GM15510 (cell line): ENCODE measurements around the gene CACFD1.

ENCODE experiments used
- POLR2A ChIP-seq: IDR thresholded peaks from 3 replicates; pipeline ENCODE4 v1.6.1; 2011; ENCODE audit warnings: borderline replicate concordance; ENCODE audit not compliant: insufficient read length; ENCODE audit errors: extremely low read depth

The CACFD1 gene

DNA sequence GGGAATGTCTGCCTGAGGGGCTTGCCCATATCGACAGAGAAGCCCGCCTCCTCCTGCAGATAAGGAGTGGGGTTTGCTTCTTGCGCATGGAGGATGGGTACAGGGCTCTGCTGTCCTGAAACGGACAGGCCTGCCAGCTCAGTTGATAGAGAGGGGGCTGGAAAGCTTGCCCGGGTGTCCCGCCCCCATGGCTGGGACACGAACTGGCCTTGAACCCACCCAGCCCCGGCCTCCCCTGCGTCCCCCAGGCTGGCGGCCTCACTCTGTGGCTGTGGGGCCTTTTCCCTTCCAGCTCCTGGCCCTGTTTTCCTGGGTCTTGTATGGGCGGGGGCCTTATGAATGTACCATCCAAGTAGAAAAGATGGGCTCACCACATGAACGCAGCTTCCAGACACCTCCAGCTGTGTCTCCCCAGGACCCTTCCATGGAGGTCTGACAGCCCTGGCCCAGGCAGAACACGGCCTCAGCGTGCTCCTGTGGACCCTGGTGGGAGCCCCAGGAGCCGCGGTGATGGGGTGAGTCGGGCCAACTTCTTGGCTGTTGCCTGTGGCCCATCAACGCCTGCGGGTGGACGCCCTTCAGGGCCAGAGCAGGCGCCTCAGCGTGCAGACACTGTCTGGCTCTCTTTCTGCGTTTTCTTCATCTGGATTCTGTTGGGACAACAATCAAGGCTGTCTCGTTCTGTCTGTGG is 35.0 kb downstream of the CACFD1 start:
- TF ChIP-seq POLR2A = no peak

GRCh38 chr9:133495327-133496293 is 35.8 kb downstream of the CACFD1 start:
- TF ChIP-seq POLR2A = no peak

GRCh38 chr9:133496861-133497842 is 37.4 kb downstream of the CACFD1 start:
- TF ChIP-seq POLR2A = no peak

- no peak for TF ChIP-seq POLR2A
Measured at GRCh38 chr9:133499132-133499891, 39.5 kb downstream of the CACFD1 start.

GRCh38 chr9:133499892-133500270 is 40.1 kb downstream of the CACFD1 start:
- TF ChIP-seq POLR2A = no peak

- TF ChIP-seq POLR2A = no peak
Measured at GRCh38 chr9:133502112-133502511, 42.3 kb downstream of the CACFD1 start.

GRCh38 chr9:133505186-133505830 is 45.5 kb downstream of the CACFD1 start:
- TF ChIP-seq POLR2A = no peak

DNA sequence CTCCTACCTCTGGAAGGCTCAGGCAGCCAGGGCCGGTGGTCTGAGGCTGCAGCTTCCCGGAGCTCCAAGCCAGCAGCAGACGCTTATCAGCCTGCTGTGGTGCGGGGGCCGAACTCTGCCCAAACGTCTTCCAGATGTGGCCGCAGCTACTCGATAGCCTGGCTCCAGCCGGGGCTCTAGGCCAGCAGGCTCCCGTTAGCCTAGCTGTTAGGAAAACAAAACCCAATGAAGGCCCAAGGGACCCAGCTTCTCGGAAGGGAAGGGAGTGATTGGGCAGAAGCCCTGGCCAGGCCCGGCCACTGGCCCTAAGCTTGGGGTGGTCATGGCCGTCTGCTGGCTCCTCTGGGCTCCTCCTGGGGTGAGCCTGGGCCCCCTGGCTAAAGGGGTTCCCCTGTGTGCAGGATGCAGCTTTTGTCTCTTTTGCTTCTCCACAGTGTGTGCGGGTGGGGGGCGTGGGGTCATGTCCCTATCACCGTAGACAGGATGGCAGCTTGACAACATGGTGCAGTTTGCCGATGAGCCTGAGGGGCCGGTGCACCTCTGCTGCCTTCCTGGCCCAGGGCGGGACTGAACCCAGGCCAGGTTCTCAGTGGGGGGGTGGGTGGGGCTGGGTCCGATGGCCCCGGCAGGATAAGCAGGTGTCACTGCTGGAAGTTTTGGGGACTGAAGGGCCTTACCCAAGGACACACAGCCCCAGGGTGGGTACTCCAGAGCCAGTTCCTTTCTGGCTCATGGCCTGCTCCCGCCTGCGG is 46.3 kb downstream of the CACFD1 start:
- TF ChIP-seq POLR2A = no peak

GRCh38 chr9:133506653-133507038 is 46.9 kb downstream of the CACFD1 start:
- TF ChIP-seq POLR2A = no peak

- TF ChIP-seq POLR2A = no peak
Measured at GRCh38 chr9:133507246-133507965, 47.6 kb downstream of the CACFD1 start.

DNA sequence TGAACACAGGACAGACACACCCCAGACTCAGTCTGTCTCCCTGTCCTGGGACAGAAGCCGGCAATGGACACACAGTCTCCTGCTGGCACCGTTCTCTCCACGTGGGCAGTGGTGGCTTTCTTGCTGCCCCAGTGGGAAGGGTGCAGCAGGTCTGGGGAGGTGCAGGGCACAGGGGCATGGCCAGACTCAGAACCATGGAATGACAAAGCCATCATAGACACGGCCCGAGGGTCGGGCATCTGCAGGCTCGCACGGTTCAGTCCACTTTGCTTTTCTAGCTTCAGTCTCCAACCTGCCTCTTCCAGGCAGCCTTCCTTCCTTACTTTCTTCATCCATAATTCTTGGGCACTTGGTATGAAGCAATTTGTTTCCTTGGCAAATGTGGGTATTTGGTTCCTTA is 48.3 kb downstream of the CACFD1 start:
- no peak for TF ChIP-seq POLR2A

- no peak for TF ChIP-seq POLR2A
Measured at GRCh38 chr9:133509179-133510083, 49.7 kb downstream of the CACFD1 start.
